Effector memory CD4-positive, alpha-beta T cell (primary cell): Measurements from ENCODE around the gene MCTP2.

Source experiments
- DNase-seq, 3 donors: peaks; one replicate each; pipeline ENCODE4 v3.0.0-alpha.2; 2020
- H3K27ac ChIP-seq: 2 replicates; pipeline ENCODE4 v1.7.0; 2013; ENCODE audit warnings: mild to moderate bottlenecking, low read length, moderate library complexity; ENCODE audit not compliant: insufficient read depth, poor library complexity, severe bottlenecking
- H3K27me3 ChIP-seq: replicated peaks from 2 replicates; pipeline ENCODE4 v1.7.0; 2013; ENCODE audit warnings: mild to moderate bottlenecking, low read length; ENCODE audit not compliant: insufficient read depth, control insufficient read depth, poor library complexity, severe bottlenecking
- H3K36me3 ChIP-seq: 2 replicates; pipeline ENCODE4 v1.7.0; 2013; ENCODE audit warnings: mild to moderate bottlenecking, low read length, moderate library complexity; ENCODE audit not compliant: control insufficient read depth, insufficient read depth
- H3K4me1 ChIP-seq: 2 replicates; pipeline ENCODE4 v1.7.0; 2013; ENCODE audit warnings: low read length, mild to moderate bottlenecking; ENCODE audit not compliant: control insufficient read depth, insufficient read depth, poor library complexity, severe bottlenecking
- H3K4me3 ChIP-seq: 2 replicates; pipeline ENCODE4 v1.7.0; 2013; ENCODE audit warnings: low read length, low read depth, mild to moderate bottlenecking; ENCODE audit not compliant: insufficient read depth, poor library complexity, severe bottlenecking
- H3K9me3 ChIP-seq: 2 replicates; pipeline ENCODE4 v1.7.0; 2013; ENCODE audit warnings: mild to moderate bottlenecking, low read length, moderate library complexity; ENCODE audit not compliant: control insufficient read depth

Gene MCTP2

DNA sequence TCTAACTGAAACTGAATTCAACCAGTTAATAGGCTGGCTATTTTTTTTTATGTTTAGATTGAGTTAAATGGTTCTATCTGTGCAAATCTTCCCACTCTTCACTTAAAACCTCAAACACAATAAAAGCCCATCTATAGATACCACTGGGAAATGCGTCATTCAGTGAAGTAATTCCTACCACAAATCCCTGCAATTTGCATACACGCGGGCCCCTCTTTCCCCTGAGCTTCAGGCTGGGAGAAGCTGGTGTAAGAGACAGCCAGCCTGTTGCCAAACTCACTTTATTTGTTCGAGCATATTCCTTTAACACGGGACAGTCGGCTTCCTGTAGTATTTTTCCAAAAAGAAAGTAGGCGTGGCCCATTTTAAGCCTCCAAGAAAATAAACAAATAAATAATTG, 26.0 kb upstream of the MCTP2 start:
- Histone ChIP-seq H3K27me3 (no peaks in the 10 kb centered on the region), H3K27ac (no peak overlapping the region), H3K9me3 (no peaks in the 10 kb centered on the region), H3K4me3 (no peak overlapping the region), H3K36me3 (no peaks in the 10 kb centered on the region), H3K4me1 (no peaks in the 10 kb centered on the region)
- no peak for DNase-seq

DNA sequence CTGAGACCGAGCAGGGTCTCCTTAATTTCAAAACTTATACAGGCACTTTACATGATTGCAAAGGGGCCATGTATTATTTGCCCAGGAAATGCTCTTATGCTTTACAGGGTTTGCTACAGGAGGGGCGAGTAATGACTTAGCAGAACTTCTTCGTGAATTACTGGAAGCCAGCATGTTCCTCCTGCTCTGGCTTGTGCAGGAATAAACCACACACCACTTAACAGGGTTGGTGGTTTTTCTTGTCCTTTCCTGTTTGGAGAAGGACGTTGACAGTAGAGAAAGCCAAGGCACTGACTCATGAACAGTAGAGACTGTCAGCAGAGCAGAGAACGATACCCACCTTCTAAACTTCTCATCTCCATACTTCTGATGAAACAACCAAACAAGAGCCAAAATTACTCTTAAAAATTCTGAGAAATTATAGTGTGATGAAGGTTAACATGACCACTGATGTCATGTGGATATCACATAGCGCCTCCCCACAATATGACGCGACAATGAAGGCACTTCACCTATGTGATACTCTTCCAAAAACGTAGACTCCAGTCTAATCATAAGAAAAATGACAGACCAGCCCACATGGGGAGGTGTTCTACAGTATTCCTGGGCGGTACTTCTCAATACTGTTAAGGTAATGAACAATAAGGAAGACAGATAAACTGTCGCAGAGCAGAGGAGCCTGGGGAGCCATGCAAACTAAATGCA, 24.7 kb upstream of the MCTP2 start:
- no peaks in the 10 kb centered on the region for H3K27me3 ChIP-seq
- no peaks in the 10 kb centered on the region for H3K4me1 ChIP-seq
- DNase-seq, result no peak
- no peaks in the 10 kb centered on the region for H3K9me3 ChIP-seq
- H3K4me3 ChIP-seq, result no peak overlapping the region
- no peak overlapping the region for H3K27ac ChIP-seq
- no peaks in the 10 kb centered on the region for H3K36me3 ChIP-seq

DNA sequence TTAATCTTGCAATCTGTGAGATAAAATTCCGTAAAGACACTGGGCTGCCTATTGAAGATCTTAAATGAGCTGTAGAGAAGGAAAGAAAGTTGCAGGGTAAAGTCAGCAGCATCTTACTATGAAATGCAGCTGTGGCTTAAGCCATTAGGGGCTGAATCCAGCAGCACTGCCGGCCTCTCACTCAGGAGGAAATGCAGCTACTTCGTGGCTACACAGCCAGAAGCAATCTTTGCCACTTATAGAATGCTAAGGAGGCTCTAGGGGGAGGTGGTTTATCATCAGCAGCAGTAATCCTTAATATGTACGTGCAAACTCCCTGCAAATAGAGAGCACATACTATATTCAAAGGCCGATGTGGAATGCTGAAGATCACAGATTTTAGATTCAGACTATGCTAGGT, 19.1 kb upstream of the MCTP2 start:
- H3K4me3 ChIP-seq, result no peak overlapping the region
- no peaks in the 10 kb centered on the region for H3K36me3 ChIP-seq
- H3K27me3 ChIP-seq, result no peaks in the 10 kb centered on the region
- H3K27ac ChIP-seq, result no peak overlapping the region
- no peaks in the 10 kb centered on the region for H3K9me3 ChIP-seq
- H3K4me1 ChIP-seq, result no peaks in the 10 kb centered on the region
- DNase-seq, result no peak

DNA sequence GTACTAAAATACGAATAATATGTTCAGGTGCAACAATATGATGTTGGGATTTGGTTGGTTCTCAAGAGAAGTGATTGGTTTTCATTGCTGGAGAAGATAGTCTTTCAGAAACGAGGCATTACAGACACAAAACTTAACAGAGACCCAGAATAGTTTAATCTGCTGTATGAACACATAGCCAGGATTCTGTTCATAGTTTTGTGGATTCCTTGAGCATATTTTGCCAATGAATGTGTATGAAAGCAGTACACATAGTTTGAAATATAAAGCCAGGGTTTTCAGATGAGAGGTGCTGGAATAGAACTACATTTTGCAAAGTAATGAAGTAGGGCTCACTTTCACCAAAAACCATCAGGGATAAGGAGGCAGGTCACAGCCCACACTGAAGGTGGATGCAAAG, 5.7 kb upstream of the MCTP2 start:
- DNase-seq, result no peak
- Histone ChIP-seq H3K4me3 (no peak overlapping the region), H3K36me3 (no peaks in the 10 kb centered on the region), H3K27ac (no peak overlapping the region), H3K27me3 (no peaks in the 10 kb centered on the region), H3K9me3 (no peaks in the 10 kb centered on the region), H3K4me1 (peaks cover 14% of the 10 kb centered on the region)

DNA sequence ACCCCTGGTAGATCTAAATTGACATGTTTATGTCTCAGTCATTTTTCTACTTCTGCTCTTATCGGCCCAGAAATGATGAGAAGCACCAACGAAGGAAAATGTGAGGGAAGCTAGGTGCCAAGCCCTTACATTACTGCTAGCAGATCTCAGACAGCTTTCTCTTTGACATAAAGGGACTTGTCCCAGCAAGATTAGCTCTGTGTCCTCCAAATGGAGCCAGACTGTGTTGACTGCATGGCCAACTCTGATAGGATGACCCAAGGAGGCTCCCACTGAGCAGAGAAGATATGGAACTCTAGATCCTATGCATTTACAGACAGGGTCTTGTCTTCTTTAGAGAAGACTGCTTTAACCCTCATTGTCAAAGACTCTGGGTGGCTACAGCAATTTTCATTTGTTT, 2.8 kb upstream of the MCTP2 start:
- no peaks in the 10 kb centered on the region for H3K36me3 ChIP-seq
- H3K4me1 ChIP-seq, result peaks cover 15% of the 10 kb centered on the region
- no peaks in the 10 kb centered on the region for H3K27me3 ChIP-seq
- no peak overlapping the region for H3K27ac ChIP-seq
- DNase-seq, result no peak
- H3K9me3 ChIP-seq, result no peaks in the 10 kb centered on the region
- H3K4me3 ChIP-seq, result no peak overlapping the region

DNA sequence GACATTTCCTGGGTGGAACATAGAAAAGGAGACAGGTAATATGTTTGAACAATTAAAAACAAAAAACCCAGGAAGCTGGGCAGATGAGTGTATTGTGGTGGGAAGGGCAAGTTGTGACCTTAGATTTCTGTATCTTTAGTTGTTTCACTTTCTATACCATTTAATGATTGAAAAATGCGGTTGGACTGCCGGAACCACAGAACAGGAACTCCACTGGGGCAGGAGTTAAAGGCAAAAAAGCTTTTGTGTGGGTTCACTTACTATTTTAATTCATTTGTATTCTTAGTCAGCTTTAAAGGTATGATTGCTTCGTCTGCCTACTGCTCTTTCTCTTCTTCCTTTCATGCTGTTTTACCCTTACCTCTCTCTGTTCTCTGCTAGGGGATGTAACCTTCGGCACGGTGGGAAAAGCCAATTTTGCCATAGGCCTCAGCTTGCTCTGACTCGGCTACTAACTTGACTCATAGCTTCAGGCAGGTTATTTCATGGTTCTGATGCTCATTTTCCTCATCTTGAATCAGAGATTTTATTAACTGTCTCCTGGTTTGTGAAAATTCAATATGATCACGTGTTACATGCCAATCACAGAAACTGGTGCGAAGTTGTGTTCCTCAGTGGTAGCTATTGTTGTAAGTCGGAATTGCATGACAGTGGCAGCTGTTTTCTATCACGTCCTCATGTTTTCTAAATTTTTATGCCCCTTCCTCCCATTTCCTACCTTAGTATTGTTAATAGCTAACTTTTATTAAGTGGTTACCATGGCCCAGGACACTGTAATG, 1.6 kb upstream of the MCTP2 start:
- no peaks in the 10 kb centered on the region for H3K27me3 ChIP-seq
- H3K27ac ChIP-seq, result no peak overlapping the region
- no peaks in the 10 kb centered on the region for H3K9me3 ChIP-seq
- DNase-seq, result peak; percentile 28 to 41 (median 36)
- H3K4me1 ChIP-seq, result peaks cover 15% of the 10 kb centered on the region
- H3K36me3 ChIP-seq, result no peaks in the 10 kb centered on the region
- peak overlapping the region; percentile 57 for H3K4me3 ChIP-seq

DNA sequence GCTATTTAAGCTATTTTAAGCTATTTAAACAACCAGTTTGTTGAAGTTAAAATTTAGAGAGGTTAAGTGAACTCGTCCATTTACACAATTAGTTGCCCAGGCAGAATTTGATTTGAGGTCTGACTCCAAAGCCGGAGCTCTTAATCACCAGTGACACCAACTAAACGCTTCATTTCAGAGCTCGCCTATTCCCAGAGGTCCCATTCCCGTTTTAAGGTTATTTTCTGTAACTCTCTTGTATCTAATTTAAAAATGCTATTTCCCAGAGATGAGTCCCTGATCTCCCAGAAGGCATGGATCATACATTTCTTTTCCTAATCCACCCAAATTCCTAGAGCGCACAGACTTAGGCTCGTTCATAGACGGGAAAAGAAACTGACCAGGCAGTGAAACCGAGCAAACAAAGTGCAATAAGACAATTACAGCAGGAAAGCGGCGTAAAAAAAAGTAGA, 904 bp upstream of the MCTP2 start:
- no peaks in the 10 kb centered on the region for H3K36me3 ChIP-seq
- H3K4me3 ChIP-seq, result peak overlapping the region; percentile 57
- H3K27ac ChIP-seq, result peak overlapping the region; percentile 74
- peaks cover 15% of the 10 kb centered on the region for H3K4me1 ChIP-seq
- no peak for DNase-seq
- no peaks in the 10 kb centered on the region for H3K9me3 ChIP-seq
- no peaks in the 10 kb centered on the region for H3K27me3 ChIP-seq

DNA sequence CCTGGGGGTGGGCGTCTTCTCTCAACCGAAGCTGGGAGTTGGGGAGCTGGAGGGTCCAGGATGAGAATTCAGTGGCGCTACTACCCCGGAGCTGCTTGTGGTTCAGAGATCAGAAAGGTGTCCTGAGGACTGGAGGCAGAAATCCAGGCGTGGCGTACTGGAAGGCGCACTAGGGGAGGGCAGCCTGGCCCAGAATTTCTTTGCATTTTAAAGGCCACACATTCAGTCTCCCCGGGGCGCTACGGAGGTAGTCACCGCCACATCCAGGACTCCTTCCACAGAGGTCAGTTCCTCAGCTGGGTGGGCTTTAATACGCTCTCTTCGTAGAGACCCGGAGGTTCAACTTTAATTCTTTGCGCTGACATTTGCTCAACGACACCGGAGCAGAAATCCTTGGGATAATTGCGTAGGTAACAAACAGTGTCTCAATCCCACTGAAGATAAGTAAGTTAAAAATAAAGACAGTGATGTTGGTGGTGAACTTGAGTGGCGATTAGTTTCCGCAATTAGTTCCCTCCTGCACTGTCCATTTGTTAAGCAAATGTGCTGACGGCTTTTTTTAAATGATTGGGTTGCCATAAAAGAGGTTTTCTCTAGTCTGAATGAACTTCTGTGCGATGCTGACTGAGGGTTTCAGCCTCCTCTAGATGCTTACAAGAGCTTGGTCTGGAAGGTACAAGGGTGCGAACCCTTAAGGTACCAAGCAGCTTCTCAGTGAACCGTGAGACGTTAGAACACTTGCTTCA, 535 bp downstream of the MCTP2 start:
- Histone ChIP-seq H3K27me3 (no peaks in the 10 kb centered on the region), H3K4me1 (peaks cover 15% of the 10 kb centered on the region), H3K9me3 (no peaks in the 10 kb centered on the region), H3K4me3 (peak overlapping the region; percentile 57), H3K27ac (peak overlapping the region; percentile 74), H3K36me3 (no peaks in the 10 kb centered on the region)
- DNase-seq, result no peak

DNA sequence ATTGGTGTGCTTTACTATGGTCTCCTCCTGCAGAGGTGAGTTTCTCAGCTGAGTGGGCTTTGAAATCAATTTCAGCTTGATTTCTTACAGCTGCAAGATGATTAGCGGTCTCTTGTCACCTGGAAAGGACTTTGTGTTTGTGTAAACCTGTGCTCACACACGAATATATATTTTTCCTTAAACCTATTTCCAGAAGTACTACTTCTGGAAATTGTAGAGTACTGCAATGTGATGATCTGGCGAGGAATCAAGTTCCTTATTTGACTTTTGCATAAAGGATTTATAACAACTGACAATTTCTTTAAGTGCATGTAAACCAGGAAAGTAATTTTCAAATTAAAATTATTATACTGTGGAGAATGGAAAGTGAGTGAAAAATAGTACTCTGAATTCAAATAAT, 2.1 kb downstream of the MCTP2 start:
- no peaks in the 10 kb centered on the region for H3K9me3 ChIP-seq
- H3K27ac ChIP-seq, result no peak overlapping the region
- no peaks in the 10 kb centered on the region for H3K27me3 ChIP-seq
- H3K36me3 ChIP-seq, result no peaks in the 10 kb centered on the region
- H3K4me3 ChIP-seq, result no peak overlapping the region
- peaks cover 15% of the 10 kb centered on the region for H3K4me1 ChIP-seq
- no peak for DNase-seq

DNA sequence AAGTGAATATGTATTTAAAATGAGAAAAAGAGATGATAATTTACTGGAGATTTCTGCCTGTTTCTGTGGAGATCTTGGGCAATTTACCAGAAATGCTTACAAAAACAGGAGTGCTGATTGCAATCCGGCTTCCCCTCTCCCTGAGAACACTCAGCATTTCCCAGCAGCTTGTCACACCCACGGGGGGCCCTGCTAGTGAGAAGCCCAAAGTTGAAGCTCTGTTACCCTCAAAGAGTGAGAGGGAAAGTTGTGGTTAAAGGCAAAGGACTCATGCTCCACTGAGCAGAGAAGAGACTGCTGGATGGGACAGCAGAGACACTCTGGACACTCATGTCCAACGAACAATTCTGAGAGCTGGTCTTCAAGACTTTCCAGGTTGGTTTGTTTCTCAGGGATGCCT, 2.9 kb downstream of the MCTP2 start:
- Histone ChIP-seq H3K36me3 (no peaks in the 10 kb centered on the region), H3K27ac (no peak overlapping the region), H3K27me3 (no peaks in the 10 kb centered on the region), H3K4me3 (no peak overlapping the region), H3K9me3 (no peaks in the 10 kb centered on the region), H3K4me1 (peaks cover 12% of the 10 kb centered on the region)
- DNase-seq, result no peak
